ENCODE results near the gene POLR2H. TPM values are rescaled to one million over a fixed set of nuclear protein-coding genes. Genes with fewer than 3 reads are reported as not detected.

The POLR2H gene
- polyA plus RNA-seq, 1 experiment: 72.0 TPM

DNA sequence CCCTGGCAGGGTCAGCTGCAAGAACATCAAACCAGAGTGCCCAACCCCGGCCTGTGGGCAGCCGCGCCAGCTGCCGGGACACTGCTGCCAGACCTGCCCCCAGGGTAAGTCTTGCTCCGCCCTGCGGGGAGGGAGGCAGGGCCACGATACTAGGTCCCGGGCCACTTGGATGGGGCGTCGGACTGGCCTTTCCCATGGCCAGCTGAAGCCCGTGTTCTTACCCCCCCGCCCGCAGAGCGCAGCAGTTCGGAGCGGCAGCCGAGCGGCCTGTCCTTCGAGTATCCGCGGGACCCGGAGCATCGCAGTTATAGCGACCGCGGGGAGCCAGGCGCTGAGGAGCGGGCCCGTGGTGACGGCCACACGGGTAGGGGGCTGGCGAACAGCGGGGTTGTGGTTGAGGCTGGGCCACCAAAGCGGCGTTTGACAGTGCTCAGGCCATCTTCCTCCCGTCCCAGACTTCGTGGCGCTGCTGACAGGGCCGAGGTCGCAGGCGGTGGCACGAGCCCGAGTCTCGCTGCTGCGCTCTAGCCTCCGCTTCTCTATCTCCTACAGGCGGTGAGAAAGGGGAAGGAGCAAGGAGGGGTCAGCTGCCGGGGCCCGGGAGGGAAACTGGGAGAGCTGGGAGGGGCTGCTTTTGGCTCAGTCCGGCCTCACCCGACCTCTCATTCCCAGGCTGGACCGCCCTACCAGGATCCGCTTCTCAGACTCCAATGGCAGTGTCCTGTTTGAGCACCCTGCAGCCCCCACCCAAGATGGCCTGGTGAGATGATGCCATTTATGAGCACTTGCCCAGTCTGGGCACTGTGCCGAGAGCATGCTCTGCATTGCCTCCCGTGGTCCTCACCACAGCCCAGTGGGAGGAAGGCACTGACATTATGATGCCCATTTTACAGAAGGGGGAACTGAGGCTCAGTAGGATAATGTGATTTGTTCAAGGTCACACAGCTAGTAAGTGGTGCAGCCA is 20.0 kb downstream of the POLR2H start:
- ChIA-PET POLR2A (interaction anchor here (1.3 kb wide), 1 partner anchor 10 kb away, joined by 3 read pairs; no protein-coding TSS in a partner anchor), CTCF (interaction anchor here (1.3 kb wide), 1 partner anchor 10 kb away, joined by 7 read pairs; no protein-coding TSS in a partner anchor)
- Histone ChIP-seq H3K27me3 (ENCODE audit: control insufficient read depth, insufficient read depth, low read length) (peaks cover 19% of the 10 kb centered on the region), H3K36me3 (ENCODE audit: control insufficient read depth, insufficient read depth, low read length) (no peaks in the 10 kb centered on the region), H3K4me3 (ENCODE audit: low read depth, low read length) (no peak overlapping the region)
- TF ChIP-seq, protein P1, sequence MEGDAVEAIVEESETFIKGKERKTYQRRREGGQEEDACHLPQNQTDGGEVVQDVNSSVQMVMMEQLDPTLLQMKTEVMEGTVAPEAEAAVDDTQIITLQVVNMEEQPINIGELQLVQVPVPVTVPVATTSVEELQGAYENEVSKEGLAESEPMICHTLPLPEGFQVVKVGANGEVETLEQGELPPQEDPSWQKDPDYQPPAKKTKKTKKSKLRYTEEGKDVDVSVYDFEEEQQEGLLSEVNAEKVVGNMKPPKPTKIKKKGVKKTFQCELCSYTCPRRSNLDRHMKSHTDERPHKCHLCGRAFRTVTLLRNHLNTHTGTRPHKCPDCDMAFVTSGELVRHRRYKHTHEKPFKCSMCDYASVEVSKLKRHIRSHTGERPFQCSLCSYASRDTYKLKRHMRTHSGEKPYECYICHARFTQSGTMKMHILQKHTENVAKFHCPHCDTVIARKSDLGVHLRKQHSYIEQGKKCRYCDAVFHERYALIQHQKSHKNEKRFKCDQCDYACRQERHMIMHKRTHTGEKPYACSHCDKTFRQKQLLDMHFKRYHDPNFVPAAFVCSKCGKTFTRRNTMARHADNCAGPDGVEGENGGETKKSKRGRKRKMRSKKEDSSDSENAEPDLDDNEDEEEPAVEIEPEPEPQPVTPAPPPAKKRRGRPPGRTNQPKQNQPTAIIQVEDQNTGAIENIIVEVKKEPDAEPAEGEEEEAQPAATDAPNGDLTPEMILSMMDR (IDR thresholded peaks at IDR 0.05; ENCODE audit: insufficient read depth, low read depth, low read length): no peak
- DNase-seq (ENCODE audit: low read depth): no peak

DNA sequence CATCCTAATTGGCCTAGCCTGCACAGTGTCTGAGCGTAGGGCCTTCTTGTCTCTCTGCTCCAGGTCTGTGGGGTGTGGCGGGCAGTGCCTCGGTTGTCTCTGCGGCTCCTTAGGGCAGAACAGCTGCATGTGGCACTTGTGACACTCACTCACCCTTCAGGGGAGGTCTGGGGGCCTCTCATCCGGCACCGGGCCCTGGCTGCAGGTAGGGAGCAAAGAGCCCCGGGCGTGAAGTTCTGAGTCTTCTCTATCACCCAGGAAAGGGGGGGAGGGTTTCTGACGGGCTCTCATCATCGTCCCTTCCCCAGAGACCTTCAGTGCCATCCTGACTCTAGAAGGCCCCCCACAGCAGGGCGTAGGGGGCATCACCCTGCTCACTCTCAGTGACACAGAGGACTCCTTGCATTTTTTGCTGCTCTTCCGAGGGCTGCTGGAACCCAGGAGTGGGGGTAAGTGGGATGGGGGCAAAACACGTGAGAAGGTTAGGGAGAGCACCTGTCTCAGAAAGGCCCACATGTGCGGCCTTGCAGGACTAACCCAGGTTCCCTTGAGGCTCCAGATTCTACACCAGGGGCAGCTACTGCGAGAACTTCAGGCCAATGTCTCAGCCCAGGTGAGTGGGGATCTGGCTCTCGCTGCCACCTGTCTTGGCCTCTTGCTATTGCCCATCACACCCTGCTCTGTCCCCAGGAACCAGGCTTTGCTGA is 21.0 kb downstream of the POLR2H start:
- TF ChIP-seq, protein P1 (IDR thresholded peaks at IDR 0.05; ENCODE audit: insufficient read depth, low read depth, low read length): no peak
- H3K4me3 ChIP-seq (ENCODE audit: low read depth, low read length): no peak overlapping the region
- peaks cover 20% of the 10 kb centered on the region for H3K27me3 ChIP-seq (ENCODE audit: control insufficient read depth, insufficient read depth, low read length)
- ChIA-PET CTCF (interaction anchor here (0.7 to 2.3 kb wide), 2 partner anchors 11 to 14 kb away, joined by 3 to 10 read pairs; no protein-coding TSS in a partner anchor), POLR2A (no interaction called here)
- no peaks in the 10 kb centered on the region for H3K36me3 ChIP-seq (ENCODE audit: control insufficient read depth, insufficient read depth, low read length)
- DNase-seq (ENCODE audit: low read depth): no peak

DNA sequence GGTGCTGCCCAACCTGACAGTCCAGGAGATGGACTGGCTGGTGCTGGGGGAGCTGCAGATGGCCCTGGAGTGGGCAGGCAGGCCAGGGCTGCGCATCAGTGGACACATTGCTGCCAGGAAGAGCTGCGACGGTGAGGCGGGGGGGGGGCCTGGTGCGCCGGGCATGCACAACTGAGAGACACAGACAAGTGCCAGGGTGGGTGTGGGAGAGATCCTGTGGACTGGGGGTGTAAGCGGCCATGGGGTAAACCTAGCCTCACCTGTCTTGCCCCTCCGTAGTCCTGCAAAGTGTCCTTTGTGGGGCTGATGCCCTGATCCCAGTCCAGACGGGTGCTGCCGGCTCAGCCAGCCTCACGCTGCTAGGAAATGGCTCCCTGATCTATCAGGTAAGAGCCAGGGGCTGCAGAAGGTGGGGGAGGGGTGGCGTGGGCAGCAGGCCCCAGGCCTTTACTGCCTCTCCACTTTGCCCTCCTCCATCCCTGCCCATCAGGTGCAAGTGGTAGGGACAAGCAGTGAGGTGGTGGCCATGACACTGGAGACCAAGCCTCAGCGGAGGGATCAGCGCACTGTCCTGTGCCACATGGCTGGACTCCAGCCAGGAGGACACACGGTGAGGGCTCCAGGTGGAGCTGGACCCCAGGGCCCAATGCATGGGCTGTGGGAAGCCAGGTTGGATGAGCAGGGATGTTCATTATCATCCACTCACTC is 21.7 kb downstream of the POLR2H start:
- ChIA-PET POLR2A (no interaction called here), CTCF (interaction anchor here (0.7 to 2.3 kb wide), 4 partner anchors 9 to 131 kb away, joined by 3 to 10 read pairs (median 3); no protein-coding TSS in a partner anchor)
- no peak for DNase-seq (ENCODE audit: low read depth)
- Histone ChIP-seq H3K27me3 (ENCODE audit: control insufficient read depth, insufficient read depth, low read length) (peaks cover 21% of the 10 kb centered on the region), H3K4me3 (ENCODE audit: low read depth, low read length) (no peak overlapping the region), H3K36me3 (ENCODE audit: control insufficient read depth, insufficient read depth, low read length) (no peaks in the 10 kb centered on the region)
- TF ChIP-seq, protein P1 (IDR thresholded peaks at IDR 0.05; ENCODE audit: insufficient read depth, low read depth, low read length): no peak

DNA sequence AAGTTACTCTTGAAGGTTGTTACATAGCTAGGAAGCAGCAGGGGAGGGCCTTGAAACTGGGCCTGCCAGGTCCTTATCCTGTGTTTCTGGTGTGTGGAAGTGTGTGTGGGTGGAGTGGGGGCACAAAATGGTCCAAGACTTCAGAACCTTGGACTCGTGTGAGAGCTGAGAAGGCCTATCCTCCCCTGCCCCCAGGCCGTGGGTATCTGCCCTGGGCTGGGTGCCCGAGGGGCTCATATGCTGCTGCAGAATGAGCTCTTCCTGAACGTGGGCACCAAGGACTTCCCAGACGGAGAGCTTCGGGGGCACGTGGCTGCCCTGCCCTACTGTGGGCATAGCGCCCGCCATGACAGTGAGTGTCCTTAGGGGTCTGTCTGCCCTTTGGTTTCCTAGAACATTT is 22.8 kb downstream of the POLR2H start:
- H3K27me3 ChIP-seq (ENCODE audit: control insufficient read depth, insufficient read depth, low read length): peaks cover 20% of the 10 kb centered on the region
- POLR2A ChIA-PET: no interaction called here
- no peak for DNase-seq (ENCODE audit: low read depth)
- H3K36me3 ChIP-seq (ENCODE audit: control insufficient read depth, insufficient read depth, low read length): no peaks in the 10 kb centered on the region
- H3K4me3 ChIP-seq (ENCODE audit: low read depth, low read length): no peak overlapping the region
- TF ChIP-seq, protein P1 (IDR thresholded peaks at IDR 0.05; ENCODE audit: insufficient read depth, low read depth, low read length): no peak
- CTCF ChIA-PET: interaction anchor here (1.0 to 2.3 kb wide), 5 partner anchors 9 to 156 kb away, joined by 3 to 10 read pairs (median 3); no protein-coding TSS in a partner anchor
